ENCODE data around the gene DOK6. TPM values are rescaled to one million over a fixed set of nuclear protein-coding genes. Genes with fewer than 3 reads are reported as not detected.

DOK6 gene
- total and polyA plus RNA-seq, 9 of the 15 experiments (the other 6 are each of a cell fraction or from before 2014, with no cell fraction given): not detected

- TF ChIP-seq ZNF143 (CRISPR knock-in tag; IDR thresholded peaks at IDR 0.05) (no peak), HDAC8 (tag; IDR thresholded peaks at IDR 0.05) (no peak), GATAD2B (IDR thresholded peaks at IDR 0.05; ENCODE audit: borderline replicate concordance) (no peak), GTF2A2 (tag; IDR thresholded peaks at IDR 0.05) (no peak)
These were observed 711 bp downstream of the DOK6 start (continued) for GRCh38 chr18:69401226-69401971.

GRCh38 chr18:69401972-69402532 is 1.4 kb downstream of the DOK6 start:
- no peak overlapping the region for H3K4me2 ChIP-seq (ENCODE audit: insufficient read depth, low read length)
- no peak overlapping the region for H3K9ac ChIP-seq (ENCODE audit: insufficient read depth in 1 of 2, low read depth in 2 of 2, low read length in 2 of 2)
- POLR2A ChIA-PET: interaction anchor here (0.5 kb wide), 1 partner anchor 21 kb away, joined by 3 read pairs; no protein-coding TSS in a partner anchor
- CTCF ChIA-PET (ENCODE audit: low intra/inter-chr PET ratio): no interaction called here
- TF ChIP-seq NFATC3 (IDR thresholded peaks at IDR 0.05) (no peak), SRSF9 (IDR thresholded peaks at IDR 0.05; ENCODE audit: borderline replicate concordance, low read depth, low read length) (no peak), MECOM (CRISPR knock-in tag; IDR thresholded peaks at IDR 0.05) (no peak), KDM2B (CRISPR knock-in tag; IDR thresholded peaks at IDR 0.05) (no peak), ETV1 (tag; conservative IDR thresholded peaks at IDR 0.05; ENCODE audit: low read depth) (no peak), USF1 (CRISPR knock-in tag; IDR thresholded peaks at IDR 0.05) (no peak), EP400 (IDR thresholded peaks at IDR 0.05) (no peak), ZNF232 (CRISPR knock-in tag; IDR thresholded peaks at IDR 0.05) (no peak), MBD1 (CRISPR knock-in tag; IDR thresholded peaks at IDR 0.05) (no peak)
- H3K27ac ChIP-seq (ENCODE audit: extremely low read depth, low read depth, low read length): no peak overlapping the region
- ATAC-seq: no peak
- H4K20me1 ChIP-seq (replicated peaks; ENCODE audit: control insufficient read depth, insufficient read depth, low read length): no peaks in the 10 kb centered on the region
- no peaks in the 10 kb centered on the region for H3K79me2 ChIP-seq (ENCODE audit: control insufficient read depth, insufficient read depth, low read length)
- no peaks in the 10 kb centered on the region for H3K27me3 ChIP-seq (ENCODE audit: control insufficient read depth in 2 of 2, insufficient read depth in 2 of 2, low read length in 2 of 2)
- no peak overlapping the region for H3K4me3 ChIP-seq
- intact Hi-C loops (cut with micrococcal nuclease): no loop called here
- no TSS peak for BruUV-seq (replicated peaks)
- WGBS (ENCODE audit: insufficient coverage, low coverage, missing lambda C conversion rate): 4% methylated on average over 5 of the region's 19 CpGs
- H3K4me1 ChIP-seq (replicated peaks in 1 of 2; ENCODE audit: control insufficient read depth in 2 of 2, insufficient read depth in 2 of 2, low read length in 2 of 2): no peaks in the 10 kb centered on the region
- DNase-seq (ENCODE audit: extremely low read depth in 1 of 4, low spot score in 3 of 4): no peak
- no peak overlapping the region for H2AFZ ChIP-seq (ENCODE audit: low read depth, low read length)
- no peak for FAIRE-seq
- in situ Hi-C loops (cut with MboI): no loop called here
- H3K36me3 ChIP-seq (ENCODE audit: control insufficient read depth, insufficient read depth, low read length): no peaks in the 10 kb centered on the region
- no peaks in the 10 kb centered on the region for H3K9me3 ChIP-seq (replicated peaks; ENCODE audit: control insufficient read depth, insufficient read depth, low read depth, low read length)
- H3K9me1 ChIP-seq (ENCODE audit: control insufficient read depth, insufficient read depth, low read length): no peaks in the 10 kb centered on the region
